Measurements from ENCODE around the gene EGR1.

Gene EGR1

GRCh38 chr5:138465261-138466124, at the start of gene EGR1:
Gene EGR1 (plus strand): TSS chr5:138465479. CDS start chr5:138465762, 283 bp downstream.
- no peak for DNase-seq

GRCh38 chr5:138418444-138418843, 46.8 kb upstream of the EGR1 start:
- DNase-seq = no peak

- no peak for DNase-seq
These were observed 40.2 kb upstream of the EGR1 start for GRCh38 chr5:138425079-138425478.

- no peak for DNase-seq
These were observed 29.3 kb upstream of the EGR1 start for GRCh38 chr5:138435943-138436342.

- DNase-seq = no peak
These were observed 27.1 kb upstream of the EGR1 start for GRCh38 chr5:138438003-138438723.

- no peak for DNase-seq
These were observed 26.4 kb upstream of the EGR1 start, which contains the start of gene REEP2 for GRCh38 chr5:138438724-138439476. Gene REEP2 (plus strand): TSS chr5:138439057. CDS start chr5:138439209, 152 bp downstream.

DNA sequence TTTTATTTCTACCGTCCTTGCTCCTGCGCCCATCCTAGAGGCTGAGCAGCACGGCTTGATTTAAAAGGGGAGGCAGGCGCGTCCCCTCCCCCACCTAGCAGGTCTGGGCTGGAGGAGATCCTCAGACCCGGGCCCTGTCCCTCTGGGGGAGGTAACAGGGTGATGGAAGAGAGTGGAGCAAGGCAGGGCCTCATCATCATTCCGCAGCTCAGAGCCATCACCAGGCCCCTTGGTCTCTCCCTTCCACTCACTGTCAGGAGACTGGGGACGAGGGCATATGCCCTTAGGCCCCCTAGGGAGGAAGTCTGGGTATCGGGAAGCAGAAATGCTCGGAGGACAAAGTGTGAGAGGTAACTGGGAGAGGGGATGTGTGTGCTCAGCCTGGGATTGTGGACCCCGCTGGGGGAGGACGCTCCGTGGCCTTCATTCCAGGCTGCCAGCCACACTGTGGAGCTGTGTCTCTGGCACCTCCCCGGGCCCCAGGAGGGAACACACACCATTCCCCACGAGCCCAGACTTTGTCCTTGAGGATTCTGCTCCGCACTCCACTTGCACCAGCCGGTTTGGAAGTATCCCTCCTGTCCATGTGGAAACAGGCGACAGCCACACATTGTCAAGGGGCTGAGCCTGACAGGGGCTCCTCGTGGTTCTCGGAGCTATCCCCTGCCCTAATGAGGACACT, 25.7 kb upstream of the EGR1 start:
- no peak for DNase-seq

GRCh38 chr5:138440159-138441073, 24.9 kb upstream of the EGR1 start:
- DNase-seq = no peak

DNA sequence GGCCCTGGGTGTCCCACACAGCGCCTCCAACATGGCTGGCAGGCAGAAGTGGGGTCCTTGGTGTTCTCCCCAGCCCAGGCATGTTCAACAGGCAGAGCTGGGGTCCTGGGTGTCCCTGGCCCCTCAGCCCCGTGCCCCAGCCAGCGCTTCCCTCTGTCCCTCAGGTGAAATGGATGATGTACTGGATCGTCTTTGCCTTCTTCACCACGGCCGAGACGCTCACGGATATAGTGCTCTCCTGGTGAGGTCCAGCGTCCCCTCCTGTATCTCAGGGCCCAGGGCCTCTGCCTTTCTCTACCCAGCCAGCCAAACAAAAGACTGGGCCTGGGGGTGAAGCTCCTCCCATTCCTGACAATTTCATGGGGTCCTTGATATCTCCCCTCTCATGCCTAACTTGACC, 24.1 kb upstream of the EGR1 start:
- no peak for DNase-seq

DNA sequence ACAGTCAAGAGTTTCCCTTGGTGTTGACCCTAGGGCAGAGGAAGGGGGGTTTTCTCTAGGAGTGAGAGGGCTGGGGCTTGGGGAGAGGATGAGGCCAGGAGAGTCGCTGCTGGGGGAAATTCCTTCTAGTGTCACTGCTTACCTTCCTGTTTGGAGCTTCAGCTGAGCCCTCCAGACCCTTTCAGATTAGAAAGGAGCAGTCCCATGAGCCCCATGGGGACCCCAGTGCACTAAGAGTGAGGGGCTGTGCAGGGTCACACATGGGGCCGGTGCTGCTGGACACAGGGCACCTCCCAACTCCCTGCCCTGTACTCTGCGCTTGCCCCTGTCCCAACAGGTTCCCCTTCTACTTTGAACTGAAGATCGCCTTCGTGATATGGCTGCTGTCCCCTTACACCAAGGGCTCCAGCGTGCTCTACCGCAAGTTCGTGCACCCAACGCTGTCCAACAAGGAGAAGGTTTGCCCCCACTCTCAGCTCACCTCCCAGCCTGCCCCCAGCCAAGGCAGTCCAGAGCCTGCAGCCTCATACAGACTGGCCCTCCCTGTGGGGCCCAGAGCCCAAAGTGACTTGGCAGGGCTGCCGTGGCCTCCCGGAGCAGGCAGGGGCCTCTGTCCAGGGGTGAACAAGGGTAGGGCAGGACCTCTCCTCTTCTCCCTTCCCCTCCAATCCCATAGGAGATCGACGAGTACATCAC, 21.1 kb upstream of the EGR1 start:
- DNase-seq = no peak

GRCh38 chr5:138444774-138445546, 20.3 kb upstream of the EGR1 start:
- DNase-seq = no peak

GRCh38 chr5:138445547-138446271, 19.6 kb upstream of the EGR1 start:
- DNase-seq = no peak

DNA sequence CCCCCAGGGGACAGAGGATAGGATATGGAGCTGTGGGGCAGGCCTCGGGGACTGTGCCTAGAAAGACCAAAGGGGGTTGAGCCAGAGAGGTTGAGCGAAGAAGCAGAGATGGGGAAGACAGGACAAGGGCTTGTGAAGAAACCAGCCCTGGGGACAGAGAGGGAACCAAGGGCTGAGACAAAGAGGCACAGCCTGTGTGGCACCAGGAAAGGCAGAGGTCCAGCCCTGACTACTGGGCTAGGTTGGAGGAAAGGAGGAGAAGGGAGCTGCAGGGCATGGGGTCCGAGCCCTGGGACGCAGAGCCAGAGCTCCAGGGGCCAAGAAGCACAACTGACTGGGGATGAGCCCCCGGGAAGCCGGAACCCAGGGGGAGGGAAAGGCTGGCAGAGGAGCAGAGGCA, 17.2 kb upstream of the EGR1 start:
- no peak for DNase-seq

- DNase-seq = peak; percentile 92
These were observed 16.5 kb upstream of the EGR1 start for GRCh38 chr5:138448481-138449398.

DNA sequence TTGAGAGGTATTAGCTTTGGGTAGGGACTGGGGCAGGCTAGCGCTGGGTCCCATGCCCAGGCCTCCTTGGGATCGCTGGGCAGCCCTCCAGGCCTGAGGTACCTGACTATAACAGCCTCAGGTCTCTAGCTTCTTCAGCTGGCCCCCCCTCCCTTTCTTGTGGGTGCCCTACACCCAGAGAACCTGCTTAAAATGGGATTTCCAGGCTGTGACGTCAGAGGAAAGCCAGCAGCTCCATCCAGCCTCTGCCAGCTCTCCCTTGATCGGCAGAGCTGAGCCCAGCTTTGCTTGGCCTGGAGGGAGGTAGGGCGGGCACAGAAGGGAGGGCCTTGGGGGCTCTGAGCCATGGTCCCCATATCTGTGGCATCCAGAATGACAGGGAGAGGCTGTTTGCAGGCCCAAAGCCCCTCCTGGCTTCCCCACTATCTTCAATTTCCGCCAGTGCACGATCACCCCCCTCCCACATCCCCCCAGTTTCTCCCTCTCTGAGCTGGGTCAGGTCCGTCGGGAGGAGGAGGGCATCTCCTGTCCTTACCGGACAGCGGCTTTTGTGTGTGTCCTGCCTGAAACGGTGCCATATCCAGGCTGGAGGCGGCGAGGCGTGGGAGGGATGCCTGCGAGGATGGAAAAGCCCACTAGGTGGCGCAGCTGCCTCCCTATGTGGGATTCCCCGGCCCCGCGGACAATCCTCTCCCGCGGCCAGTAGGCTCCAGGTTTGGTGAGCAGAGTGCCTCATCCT, 15.6 kb upstream of the EGR1 start:
- no peak for DNase-seq

DNA sequence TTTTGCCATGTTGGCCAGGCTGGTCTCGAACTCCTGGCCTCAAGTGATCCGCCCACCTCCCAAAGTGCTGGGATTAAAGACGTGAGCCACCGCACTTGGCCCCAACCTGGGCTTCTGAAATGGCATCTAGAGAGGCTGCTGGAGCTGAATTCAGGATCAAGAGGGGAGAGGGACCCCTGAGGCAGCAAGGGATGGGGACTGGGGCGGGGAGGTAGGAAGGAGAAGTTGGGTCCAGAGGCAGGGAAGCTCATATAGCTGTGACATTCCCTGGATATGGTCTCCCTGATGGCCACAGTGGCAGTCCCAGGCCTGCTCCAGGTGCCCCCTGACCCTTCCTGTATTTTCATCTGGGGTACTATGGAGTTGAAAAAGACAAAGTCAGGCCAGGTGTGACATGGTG, 14.3 kb upstream of the EGR1 start:
- no peak for DNase-seq

GRCh38 chr5:138452720-138453119, 12.6 kb upstream of the EGR1 start:
- DNase-seq = no peak

DNA sequence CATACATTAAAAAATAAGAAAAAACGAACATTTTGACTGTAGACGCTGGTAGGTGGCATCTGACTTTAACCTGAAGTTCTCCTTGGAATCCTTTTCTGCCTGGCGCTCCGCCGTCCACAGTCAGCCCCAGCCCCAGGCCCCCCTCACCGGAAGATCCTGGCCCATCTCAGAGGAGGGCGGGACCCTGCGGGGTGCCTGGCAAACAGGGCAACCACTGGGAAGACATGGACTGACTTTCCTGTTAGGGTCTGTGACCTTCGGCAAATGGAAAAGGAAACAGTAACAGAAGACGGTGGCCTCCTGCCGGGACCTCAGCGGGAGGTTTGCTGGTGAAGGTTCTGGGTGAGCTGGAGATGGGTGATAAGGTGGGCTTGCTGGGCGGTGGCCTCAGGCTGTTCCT, 11.7 kb upstream of the EGR1 start:
- DNase-seq = no peak
